H9 (cell line): ENCODE data around the gene IL1RAPL1. TPM values are rescaled to one million over a fixed set of nuclear protein-coding genes. Genes with fewer than 3 reads are reported as not detected.

Source experiments
- DNase-seq: peaks from one replicate; pipeline ENCODE4 v3.0.0-alpha.2; 2017
- H2AFZ ChIP-seq: one replicate; pipeline ENCODE4 v1.6.1; 2013; ENCODE audit warnings: mild to moderate bottlenecking, low read length, control low read depth, moderate library complexity
- H2AK5ac ChIP-seq: 2 replicates; pipeline ENCODE4 v1.6.1; 2013; ENCODE audit warnings: low read length, control low read depth, mixed read lengths; ENCODE audit not compliant: insufficient read length
- H2BK120ac ChIP-seq: one replicate; pipeline ENCODE4 v1.6.1; 2013; ENCODE audit warnings: low read depth, mild to moderate bottlenecking, low read length, control low read depth, inconsistent platforms; ENCODE audit not compliant: poor library complexity, severe bottlenecking
- H2BK12ac ChIP-seq: 2 replicates; pipeline ENCODE4 v1.6.1; 2013; ENCODE audit warnings: low read length, control low read depth, mixed read lengths, low read depth; ENCODE audit not compliant: insufficient read length
- H2BK15ac ChIP-seq: 2 replicates; pipeline ENCODE4 v1.6.1; 2013; ENCODE audit warnings: low read depth, low read length, control low read depth
- H2BK20ac ChIP-seq: one replicate; pipeline ENCODE4 v1.6.1; 2013; ENCODE audit warnings: low read depth, mild to moderate bottlenecking, low read length, control low read depth, inconsistent platforms; ENCODE audit not compliant: poor library complexity, severe bottlenecking
- H2BK5ac ChIP-seq: 2 replicates; pipeline ENCODE4 v1.6.1; 2013; ENCODE audit warnings: low read length, control low read depth, mixed read lengths; ENCODE audit not compliant: insufficient read length
- H3K14ac ChIP-seq: 2 replicates; pipeline ENCODE4 v1.6.1; 2013; ENCODE audit warnings: low read length, control low read depth; ENCODE audit not compliant: insufficient read depth
- H3K18ac ChIP-seq: 2 replicates; pipeline ENCODE4 v1.6.1; 2013; ENCODE audit warnings: low read depth, mild to moderate bottlenecking, mixed read lengths, low read length, control low read depth; ENCODE audit not compliant: insufficient read length
- H3K23ac ChIP-seq: 2 replicates; pipeline ENCODE4 v1.6.1; 2013; ENCODE audit warnings: low read length, control low read depth, mixed read lengths, low read depth; ENCODE audit not compliant: insufficient read length
- H3K23me2 ChIP-seq: 2 replicates; pipeline ENCODE4 v1.6.1; 2013; ENCODE audit warnings: low read depth, mild to moderate bottlenecking, mixed read lengths, low read length, control low read depth; ENCODE audit not compliant: insufficient read length, poor library complexity, severe bottlenecking
- H3K27ac ChIP-seq: 2 replicates; pipeline ENCODE4 v1.5.1; 2013; ENCODE audit warnings: low read length, control low read depth, mixed read lengths, low read depth; ENCODE audit not compliant: insufficient read length
- H3K27me3 ChIP-seq: 2 replicates; pipeline ENCODE4 v1.6.1; 2013; ENCODE audit warnings: low read length, control low read depth, inconsistent platforms; ENCODE audit not compliant: insufficient read depth
- H3K4ac ChIP-seq: 2 replicates; pipeline ENCODE4 v1.6.1; 2013; ENCODE audit warnings: low read depth, mild to moderate bottlenecking, control low read depth, inconsistent platforms, low read length, moderate library complexity
- H3K4me1 ChIP-seq: 2 replicates; pipeline ENCODE4 v1.6.1; 2013; ENCODE audit warnings: low read length, control low read depth, inconsistent platforms; ENCODE audit not compliant: insufficient read depth
- H3K4me2 ChIP-seq: 2 replicates; pipeline ENCODE4 v1.6.1; 2013; ENCODE audit warnings: low read length, control low read depth, mixed read lengths; ENCODE audit not compliant: insufficient read length, insufficient read depth
- H3K56ac ChIP-seq: 2 replicates; pipeline ENCODE4 v1.6.1; 2013; ENCODE audit warnings: low read depth, mild to moderate bottlenecking, mixed read lengths, low read length, control low read depth; ENCODE audit not compliant: insufficient read length
- H3K79me1 ChIP-seq: 2 replicates; pipeline ENCODE4 v1.6.1; 2013; ENCODE audit warnings: low read depth, mild to moderate bottlenecking, moderate library complexity, low read length, control low read depth, inconsistent platforms; ENCODE audit not compliant: insufficient read depth, poor library complexity, severe bottlenecking
- H3K79me2 ChIP-seq: 2 replicates; pipeline ENCODE4 v1.6.1; 2013; ENCODE audit warnings: low read length, control low read depth, inconsistent platforms; ENCODE audit not compliant: insufficient read depth
- H3K9ac ChIP-seq: 2 replicates; pipeline ENCODE4 v1.6.1; 2013; ENCODE audit warnings: low read length, control low read depth, mixed read lengths; ENCODE audit not compliant: insufficient read length; ENCODE audit errors: extremely low read depth
- H3K9me3 ChIP-seq: one replicate; pipeline ENCODE4 v1.6.1; 2013; ENCODE audit warnings: low read depth, low read length, inconsistent platforms; ENCODE audit not compliant: control insufficient read depth
- H3T11ph ChIP-seq: one replicate; pipeline ENCODE4 v1.6.1; 2013; ENCODE audit warnings: mild to moderate bottlenecking, low read length, control low read depth, inconsistent platforms
- H4K20me1 ChIP-seq: one replicate; pipeline ENCODE4 v1.6.1; 2013; ENCODE audit not compliant: control insufficient read depth, insufficient read length, insufficient read depth
- H4K5ac ChIP-seq: 2 replicates; pipeline ENCODE4 v1.6.1; 2013; ENCODE audit warnings: low read depth, mild to moderate bottlenecking, mixed read lengths, low read length, control low read depth; ENCODE audit not compliant: insufficient read length
- H4K8ac ChIP-seq: replicated peaks from 2 replicates; pipeline ENCODE4 v1.6.1; 2013; ENCODE audit warnings: low read length, control low read depth, mixed read lengths, low read depth; ENCODE audit not compliant: insufficient read length
- H4K91ac ChIP-seq: 2 replicates; pipeline ENCODE4 v1.6.1; 2013; ENCODE audit warnings: low read depth, mild to moderate bottlenecking, moderate library complexity, mixed read lengths, low read length, control low read depth; ENCODE audit not compliant: insufficient read length
- H3K27ac Mint-ChIP-seq, 3 experiments: 2 replicates in 2 of 3; 3 replicates in 1 of 3; pipeline ENCODE4 v1.8.0; 2020 to 2021; ENCODE audit warnings: mixed read lengths in 3 of 3, mild to moderate bottlenecking in 1 of 3, moderate library complexity in 1 of 3
- H3K27me3 Mint-ChIP-seq: 2 replicates; pipeline ENCODE4 v1.8.0; 2021; ENCODE audit warnings: low read depth, mild to moderate bottlenecking, moderate library complexity, mixed read lengths
- H3K36me3 Mint-ChIP-seq, 3 experiments: 2 replicates in 2 of 3; 3 replicates in 1 of 3; pipeline ENCODE4 v1.8.0; 2020 to 2021; ENCODE audit warnings: low read depth in 3 of 3, mixed read lengths in 3 of 3; ENCODE audit not compliant: insufficient read depth in 1 of 3
- H3K4me1 Mint-ChIP-seq, 2 experiments: 2 replicates each; pipeline ENCODE4 v1.8.0; 2020; ENCODE audit warnings: mixed read lengths in 2 of 2
- H3K4me3 Mint-ChIP-seq, 2 experiments: 2 replicates in 1 of 2; 3 replicates in 1 of 2; pipeline ENCODE4 v1.8.0; 2020 to 2021; ENCODE audit warnings: mild to moderate bottlenecking in 2 of 2, mixed read lengths in 2 of 2, moderate library complexity in 1 of 2
- H3K9me3 Mint-ChIP-seq, 2 experiments: 2 replicates in 1 of 2; 3 replicates in 1 of 2; pipeline ENCODE4 v1.8.0; 2020; ENCODE audit warnings: mild to moderate bottlenecking in 2 of 2, mixed read lengths in 2 of 2, moderate library complexity in 1 of 2
- CTCF ChIP-seq: fragments of 200-600 bp; sonication (generic); conservative IDR thresholded peaks from 3 replicates; pipeline ENCODE4 v1.8.0; 2021; ENCODE audit warnings: antibody characterized with exemption, mild to moderate bottlenecking
- WGBS: extraction: QIAGEN DNeasy Blood & Tissue Kit; methylation state at CpG from one replicate; pipeline ENCODE4 v1.1.7; 2013; ENCODE audit warnings: missing lambda C conversion rate, low lambda C conversion rate, mixed read lengths; ENCODE audit not compliant: insufficient read length; ENCODE audit errors: extremely low coverage; 5-methylcytosine and 5-hydroxymethylcytosine counted together
- total RNA-seq: library from RNA; stranded (reverse); gene quantifications from 2 replicates; pipeline ENCODE4 v1.2.1, GENCODE V29; 2021

IL1RAPL1 gene
- total RNA-seq, 1 experiment from 2014 or later = 0.31 TPM

DNA sequence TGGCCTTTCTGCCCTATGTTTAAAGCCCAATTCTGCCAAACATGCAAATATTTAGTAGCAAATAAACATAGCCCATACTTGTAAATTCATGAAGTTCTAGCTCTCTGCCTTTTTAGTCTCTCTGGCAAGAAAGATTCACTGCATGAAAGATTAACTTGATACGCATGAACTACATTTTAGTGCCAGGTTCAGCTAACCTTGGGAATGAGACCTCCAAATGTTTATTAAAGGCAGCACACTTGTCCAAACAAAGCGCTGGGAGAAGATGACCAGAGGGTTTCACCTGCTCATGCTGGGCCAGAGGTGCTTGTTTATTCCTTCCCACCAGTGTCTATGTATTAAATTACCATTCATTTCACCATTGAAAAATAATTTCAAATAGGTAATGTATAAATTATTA lies 44.5 kb upstream of the IL1RAPL1 start:
- no peaks in the 10 kb centered on the region for H3K79me1 ChIP-seq
- H3T11ph ChIP-seq = no peak overlapping the region
- peaks cover 3 to 12% of the 10 kb centered on the region in 2 experiments; a peak in 3 of 4 replicates for H3K4me1 Mint-ChIP-seq
- H3K4me1 ChIP-seq = no peaks in the 10 kb centered on the region
- H4K91ac ChIP-seq = no peak overlapping the region
- H3K23ac ChIP-seq = no peak overlapping the region
- H3K9ac ChIP-seq = no peak overlapping the region
- H4K20me1 ChIP-seq = no peaks in the 10 kb centered on the region
- H4K8ac ChIP-seq = no peak overlapping the region
- H3K18ac ChIP-seq = no peak overlapping the region
- no peak overlapping the region for H3K4ac ChIP-seq
- no peak overlapping the region for H2BK5ac ChIP-seq
- H3K9me3 ChIP-seq = no peaks in the 10 kb centered on the region
- no peak overlapping the region for H2BK120ac ChIP-seq
- no peaks in the 10 kb centered on the region for H3K79me2 ChIP-seq
- H3K4me3 Mint-ChIP-seq = no peak overlapping the region
- no CpG with 5 or more reads among the region's 2 CpGs for WGBS
- H3K27me3 Mint-ChIP-seq = no peaks in the 10 kb centered on the region
- no peak overlapping the region for H4K5ac ChIP-seq
- H3K27me3 ChIP-seq = no peaks in the 10 kb centered on the region
- H3K36me3 Mint-ChIP-seq = peaks cover 0 to 6% (median 0%) of the 10 kb centered on the region in 3 experiments; a peak in 2 of 7 replicates
- no peak overlapping the region for H3K27ac ChIP-seq
- no peak overlapping the region for H2AFZ ChIP-seq
- no peaks in the 10 kb centered on the region for H3K23me2 ChIP-seq
- no peak overlapping the region for H3K27ac Mint-ChIP-seq
- H3K9me3 Mint-ChIP-seq = peaks cover 11 to 64% of the 10 kb centered on the region in 2 experiments
- H2BK20ac ChIP-seq = no peak overlapping the region
- no peak for DNase-seq
- no peak overlapping the region for H2BK15ac ChIP-seq
- H3K4me2 ChIP-seq = no peak overlapping the region
- no peak overlapping the region for H3K56ac ChIP-seq
- H2BK12ac ChIP-seq = no peak overlapping the region
- no peak overlapping the region for H3K14ac ChIP-seq
- TF ChIP-seq CTCF = no peak
- no peak overlapping the region for H2AK5ac ChIP-seq
